ENCODE data around the gene EPHA1.

The EPHA1 gene

DNA sequence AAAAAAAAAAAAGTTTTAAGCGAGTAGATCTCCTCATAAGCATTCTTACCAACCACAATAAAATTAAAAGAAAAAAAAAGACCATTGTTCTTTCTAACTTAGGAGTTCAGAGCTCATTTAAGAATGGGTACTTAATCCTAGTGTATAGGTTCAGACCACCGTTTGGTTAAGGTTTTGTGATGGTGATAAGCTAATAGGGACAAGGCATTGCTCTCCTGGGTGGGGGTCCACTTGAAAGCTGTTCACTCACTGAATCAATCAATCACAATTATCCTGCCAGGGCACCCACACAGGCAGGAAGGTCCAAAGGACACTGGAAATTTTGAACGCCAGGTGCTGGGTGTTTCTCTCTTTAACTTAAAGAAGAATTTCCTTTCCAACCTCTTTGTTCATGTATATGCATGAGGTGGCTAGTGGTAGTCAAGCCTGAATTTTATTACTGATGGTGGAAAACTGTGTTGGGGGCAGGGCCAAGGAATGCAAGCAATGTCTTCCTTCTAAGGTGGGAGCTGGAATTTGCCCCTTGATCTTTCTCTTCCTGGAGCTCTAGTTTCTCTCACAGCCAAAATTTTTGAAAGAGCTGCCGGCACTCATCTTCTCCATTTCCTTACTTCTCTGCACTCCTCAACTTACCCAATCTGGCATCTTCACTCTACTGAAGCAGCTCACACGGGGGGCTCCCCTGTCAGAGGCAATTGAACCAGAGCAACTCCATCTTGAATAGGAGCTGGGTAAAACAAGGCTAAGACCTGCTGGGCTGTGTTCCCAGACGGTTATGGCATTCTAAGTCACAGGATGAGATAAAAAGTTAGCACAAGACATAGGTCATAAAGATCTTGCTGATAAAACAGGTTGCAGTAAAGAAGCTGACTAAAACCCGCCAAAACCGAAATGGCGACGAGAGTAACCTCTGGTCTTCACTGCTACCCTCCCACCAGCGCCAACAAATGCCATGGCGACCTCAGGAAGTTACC is 38.7 kb downstream of the EPHA1 start:
- Histone ChIP-seq H3K9me3 (ENCODE audit: severe bottlenecking) (no peaks in the 10 kb centered on the region), H3K4me3 (ENCODE audit: low read depth, low read length) (no peak overlapping the region), H3K36me3 (no peaks in the 10 kb centered on the region), H3K27ac (no peak overlapping the region), H3K27me3 (ENCODE audit: insufficient read depth, low read depth, severe bottlenecking) (no peaks in the 10 kb centered on the region)
- DNase-seq = no peak
- TF ChIP-seq CTCF (IDR thresholded peaks at IDR 0.05; ENCODE audit: low read depth, low read length) = no peak

DNA sequence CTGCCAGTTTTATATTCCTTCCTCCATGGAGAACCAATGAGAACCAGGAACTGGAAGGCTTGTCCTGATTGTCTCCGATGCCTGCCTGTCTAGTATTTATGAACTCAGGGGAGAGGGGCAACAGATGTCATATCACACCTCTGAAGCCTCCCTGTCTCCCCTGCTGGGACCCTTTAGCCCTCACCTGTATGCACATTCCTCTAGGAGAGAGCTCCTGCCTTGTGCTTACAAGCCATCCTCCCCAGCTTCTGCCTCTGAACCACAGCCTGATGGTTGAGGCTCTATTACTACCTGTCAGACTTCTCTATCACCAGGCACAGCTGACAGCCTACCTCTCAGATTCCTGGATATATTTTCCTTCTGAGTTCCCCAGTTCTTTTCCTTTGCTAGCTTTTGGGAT is 40.3 kb downstream of the EPHA1 start:
- no peak for TF ChIP-seq CTCF (IDR thresholded peaks at IDR 0.05; ENCODE audit: low read depth, low read length)
- Histone ChIP-seq H3K4me3 (ENCODE audit: low read depth, low read length) (no peak overlapping the region), H3K27ac (no peak overlapping the region), H3K27me3 (ENCODE audit: insufficient read depth, low read depth, severe bottlenecking) (peaks cover 5% of the 10 kb centered on the region), H3K36me3 (no peaks in the 10 kb centered on the region), H3K9me3 (ENCODE audit: severe bottlenecking) (no peaks in the 10 kb centered on the region)
- no peak for DNase-seq

DNA sequence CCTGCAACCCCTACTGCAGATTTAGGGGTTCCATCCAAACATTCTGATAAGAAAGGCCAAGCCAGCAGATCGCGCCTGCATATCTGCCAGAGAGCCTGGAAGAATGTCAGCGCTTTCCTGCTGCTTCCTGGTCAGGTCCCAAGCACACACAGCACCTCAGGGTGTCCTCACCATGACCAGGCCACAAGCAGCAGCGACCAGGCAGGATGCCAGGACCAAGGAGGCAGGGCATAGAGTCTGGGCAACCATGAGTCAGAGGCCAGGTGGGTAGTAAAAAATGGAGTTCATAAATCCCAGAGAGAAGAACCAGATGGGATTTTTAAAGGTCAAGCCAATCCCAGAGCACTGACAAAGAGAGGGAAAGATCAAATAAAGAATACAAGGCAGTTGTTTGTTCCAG is 40.7 kb downstream of the EPHA1 start:
- DNase-seq = no peak
- H3K27me3 ChIP-seq (ENCODE audit: insufficient read depth, low read depth, severe bottlenecking) = peaks cover 9% of the 10 kb centered on the region
- H3K27ac ChIP-seq = no peak overlapping the region
- H3K9me3 ChIP-seq (ENCODE audit: severe bottlenecking) = no peaks in the 10 kb centered on the region
- TF ChIP-seq CTCF (IDR thresholded peaks at IDR 0.05; ENCODE audit: low read depth, low read length) = no peak
- no peak overlapping the region for H3K4me3 ChIP-seq (ENCODE audit: low read depth, low read length)
- no peaks in the 10 kb centered on the region for H3K36me3 ChIP-seq

DNA sequence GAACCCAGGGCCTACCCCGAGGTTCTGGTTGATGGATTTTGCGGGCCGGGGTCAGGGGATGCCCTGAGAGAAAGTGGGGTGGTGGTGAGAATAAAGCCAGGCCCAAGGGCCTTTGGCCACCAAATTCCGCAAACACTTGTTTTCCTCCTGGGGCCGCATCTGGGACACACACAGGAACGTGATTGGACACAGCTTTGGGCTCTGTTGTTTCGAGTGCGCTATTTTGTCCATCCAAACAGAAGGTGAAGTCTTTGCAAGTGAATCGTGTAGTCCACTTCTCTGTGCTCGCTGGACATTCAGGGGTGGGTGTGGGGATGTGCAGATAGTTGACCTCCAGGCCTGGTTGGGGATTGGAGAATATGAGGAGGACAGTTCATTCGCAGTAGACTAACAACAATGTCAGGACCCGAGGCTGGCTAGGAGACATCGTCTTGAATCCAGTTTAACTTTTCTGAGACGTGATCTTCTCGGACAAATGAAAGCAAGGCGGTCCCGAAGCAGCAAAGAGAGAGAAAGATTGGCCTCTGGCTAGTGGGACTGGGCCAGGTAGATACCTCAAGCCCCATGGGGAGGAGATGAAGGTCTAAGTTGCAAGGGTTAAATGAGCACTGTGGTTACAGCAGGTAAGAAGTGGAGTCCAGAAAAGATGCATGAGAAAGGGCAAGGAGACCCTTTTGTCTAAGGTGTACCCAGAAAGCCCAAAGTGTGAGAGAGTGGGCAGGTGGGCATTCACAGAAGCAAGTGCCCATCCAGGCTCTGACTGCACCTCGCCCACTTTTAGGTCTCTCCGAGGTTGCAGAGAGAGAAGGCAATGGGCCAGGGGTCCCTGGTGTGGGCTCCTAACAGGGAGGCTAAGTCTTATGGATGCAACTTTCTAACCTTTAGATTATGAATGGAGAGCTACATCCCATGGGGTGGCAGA is 45.4 kb downstream of the EPHA1 start:
- no peaks in the 10 kb centered on the region for H3K9me3 ChIP-seq (ENCODE audit: severe bottlenecking)
- no peak for TF ChIP-seq CTCF (IDR thresholded peaks at IDR 0.05; ENCODE audit: low read depth, low read length)
- no peak for DNase-seq
- no peak overlapping the region for H3K27ac ChIP-seq
- peaks cover 15% of the 10 kb centered on the region for H3K27me3 ChIP-seq (ENCODE audit: insufficient read depth, low read depth, severe bottlenecking)
- H3K4me3 ChIP-seq (ENCODE audit: low read depth, low read length) = peak overlapping the region; percentile 35
- no peaks in the 10 kb centered on the region for H3K36me3 ChIP-seq

DNA sequence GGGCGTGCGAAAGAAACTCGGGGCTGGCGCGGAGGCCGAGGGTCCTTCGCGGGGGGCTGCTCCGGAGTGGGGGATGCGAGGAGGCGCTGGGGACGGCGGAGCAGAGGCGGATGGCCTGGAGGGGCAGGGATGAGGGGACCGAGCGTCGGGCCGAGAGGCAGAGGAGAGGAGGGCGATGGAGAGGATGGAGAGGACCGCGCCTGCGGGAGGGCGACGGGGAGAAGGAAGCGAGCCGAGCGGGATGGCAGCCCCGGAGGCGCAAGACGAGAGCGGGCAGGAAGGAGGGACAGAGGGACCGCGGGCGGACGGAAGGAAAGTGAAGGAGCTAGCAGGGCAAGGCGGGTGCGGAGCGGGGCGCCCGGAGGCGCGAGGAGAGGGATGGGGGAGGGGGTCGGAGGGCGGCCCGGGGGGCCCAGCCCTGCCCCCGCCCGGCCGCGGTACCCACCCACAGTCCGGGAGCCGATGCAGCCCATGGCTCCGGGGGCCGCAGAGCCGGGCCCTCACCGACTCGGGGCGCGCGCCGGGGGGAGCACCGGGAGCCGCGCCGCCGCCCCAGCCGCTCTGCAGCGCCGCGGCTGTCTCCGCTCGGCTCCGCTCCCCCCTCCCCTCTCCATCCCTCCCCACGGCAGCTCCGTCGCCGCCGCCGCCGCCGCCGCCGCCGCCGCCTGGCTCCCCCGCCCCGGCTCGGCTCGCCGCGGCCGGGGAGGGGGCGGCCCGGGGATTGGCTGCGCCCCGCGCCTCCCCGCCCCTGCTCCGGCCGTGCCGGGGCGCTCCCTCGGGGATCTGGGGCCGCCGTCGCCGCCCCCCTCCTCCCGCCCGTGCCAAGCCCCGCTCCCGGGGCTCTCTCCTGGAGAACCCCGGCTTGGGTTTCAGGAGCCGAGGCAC is 46.3 kb downstream of the EPHA1 start, which contains the start of gene FAM131B:
FAM131B (minus strand) TSS at position 583 of the 885 bp plus-strand sequence; CDS start at position 473, 110 bp downstream.
- H3K9me3 ChIP-seq (ENCODE audit: severe bottlenecking) = no peaks in the 10 kb centered on the region
- no peak within 1 kb of the TSS for H3K27ac ChIP-seq
- DNase-seq = peak; percentile 17
- H3K36me3 ChIP-seq = no peaks in the 10 kb centered on the region
- H3K4me3 ChIP-seq (ENCODE audit: low read depth, low read length) = peak within 1 kb of the TSS; percentile 59
- no peak for TF ChIP-seq CTCF (IDR thresholded peaks at IDR 0.05; ENCODE audit: low read depth, low read length)
- peaks cover 15% of the 10 kb centered on the region for H3K27me3 ChIP-seq (ENCODE audit: insufficient read depth, low read depth, severe bottlenecking)
